Neural cell (in vitro differentiated cells): Measurements from ENCODE around the gene DCAF8L1.

Experiments
- CTCF ChIP-seq: fragments of 450-650 bp; IDR thresholded peaks from 2 replicates; pipeline ENCODE4 v1.5.1; 2014; ENCODE audit warnings: antibody characterized with exemption, mild to moderate bottlenecking, moderate library complexity; ENCODE audit not compliant: poor library complexity, severe bottlenecking
- EP300 ChIP-seq: fragments of 450-650 bp; conservative IDR thresholded peaks from 2 replicates; pipeline ENCODE4 v1.6.1; 2014; ENCODE audit warnings: antibody characterized with exemption, mild to moderate bottlenecking, moderate library complexity; ENCODE audit not compliant: poor library complexity, severe bottlenecking
- EZH2 ChIP-seq: fragments of 200-600, 300-800 bp; shearing (Covaris generic), sonication (generic); IDR thresholded peaks from 2 replicates; pipeline ENCODE4 v1.6.1; 2014; ENCODE audit warnings: antibody characterized with exemption, low read length, borderline replicate concordance, mild to moderate bottlenecking; ENCODE audit not compliant: insufficient read depth, poor library complexity, severe bottlenecking
- MXI1 ChIP-seq: fragments of 450-650 bp; conservative IDR thresholded peaks from 2 replicates; pipeline ENCODE4 v1.6.1; 2014; ENCODE audit warnings: antibody characterized with exemption, mild to moderate bottlenecking; ENCODE audit not compliant: poor library complexity, severe bottlenecking
- POLR2AphosphoS5 ChIP-seq: IDR thresholded peaks from 2 replicates; pipeline ENCODE4 v1.6.1; 2012
- RAD21 ChIP-seq: fragments of 450-650 bp; conservative IDR thresholded peaks from 2 replicates; pipeline ENCODE4 v1.6.1; 2014; ENCODE audit warnings: antibody characterized with exemption, mild to moderate bottlenecking, moderate library complexity
- SMC3 ChIP-seq: fragments of 450-650 bp; conservative IDR thresholded peaks from 2 replicates; pipeline ENCODE4 v1.6.1; 2014; ENCODE audit warnings: antibody characterized with exemption, mild to moderate bottlenecking, moderate library complexity; ENCODE audit not compliant: poor library complexity
- TF ChIP-seq, protein P1 (sequence below): IDR thresholded peaks from 2 replicates; pipeline ENCODE4 v1.6.1; 2012; ENCODE audit warnings: borderline replicate concordance

GRCh38 chrX:27998666-27999065, 17.4 kb upstream of the DCAF8L1 start:
- TF ChIP-seq CTCF, result no peak
- TF ChIP-seq RAD21, result no peak
- TF ChIP-seq EP300, result no peak
- TF ChIP-seq, protein P1, sequence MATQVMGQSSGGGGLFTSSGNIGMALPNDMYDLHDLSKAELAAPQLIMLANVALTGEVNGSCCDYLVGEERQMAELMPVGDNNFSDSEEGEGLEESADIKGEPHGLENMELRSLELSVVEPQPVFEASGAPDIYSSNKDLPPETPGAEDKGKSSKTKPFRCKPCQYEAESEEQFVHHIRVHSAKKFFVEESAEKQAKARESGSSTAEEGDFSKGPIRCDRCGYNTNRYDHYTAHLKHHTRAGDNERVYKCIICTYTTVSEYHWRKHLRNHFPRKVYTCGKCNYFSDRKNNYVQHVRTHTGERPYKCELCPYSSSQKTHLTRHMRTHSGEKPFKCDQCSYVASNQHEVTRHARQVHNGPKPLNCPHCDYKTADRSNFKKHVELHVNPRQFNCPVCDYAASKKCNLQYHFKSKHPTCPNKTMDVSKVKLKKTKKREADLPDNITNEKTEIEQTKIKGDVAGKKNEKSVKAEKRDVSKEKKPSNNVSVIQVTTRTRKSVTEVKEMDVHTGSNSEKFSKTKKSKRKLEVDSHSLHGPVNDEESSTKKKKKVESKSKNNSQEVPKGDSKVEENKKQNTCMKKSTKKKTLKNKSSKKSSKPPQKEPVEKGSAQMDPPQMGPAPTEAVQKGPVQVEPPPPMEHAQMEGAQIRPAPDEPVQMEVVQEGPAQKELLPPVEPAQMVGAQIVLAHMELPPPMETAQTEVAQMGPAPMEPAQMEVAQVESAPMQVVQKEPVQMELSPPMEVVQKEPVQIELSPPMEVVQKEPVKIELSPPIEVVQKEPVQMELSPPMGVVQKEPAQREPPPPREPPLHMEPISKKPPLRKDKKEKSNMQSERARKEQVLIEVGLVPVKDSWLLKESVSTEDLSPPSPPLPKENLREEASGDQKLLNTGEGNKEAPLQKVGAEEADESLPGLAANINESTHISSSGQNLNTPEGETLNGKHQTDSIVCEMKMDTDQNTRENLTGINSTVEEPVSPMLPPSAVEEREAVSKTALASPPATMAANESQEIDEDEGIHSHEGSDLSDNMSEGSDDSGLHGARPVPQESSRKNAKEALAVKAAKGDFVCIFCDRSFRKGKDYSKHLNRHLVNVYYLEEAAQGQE, result no peak
- no peak for TF ChIP-seq EZH2
- no peak for TF ChIP-seq SMC3
- no peak for TF ChIP-seq MXI1
- TF ChIP-seq POLR2AphosphoS5, result no peak
